Stimulated activated CD8-positive, alpha-beta memory T cell treated with anti-CD3 and anti-CD28 coated beads, Interleukin-4, amount 100 ng/mL, for 24 hours (primary cell): ENCODE data around the gene ITPK1.

Source experiments
- DNase-seq: peaks from one replicate; pipeline ENCODE4 v3.0.0-alpha.2; 2020; ENCODE audit warnings: low read depth

Gene ITPK1

DNA sequence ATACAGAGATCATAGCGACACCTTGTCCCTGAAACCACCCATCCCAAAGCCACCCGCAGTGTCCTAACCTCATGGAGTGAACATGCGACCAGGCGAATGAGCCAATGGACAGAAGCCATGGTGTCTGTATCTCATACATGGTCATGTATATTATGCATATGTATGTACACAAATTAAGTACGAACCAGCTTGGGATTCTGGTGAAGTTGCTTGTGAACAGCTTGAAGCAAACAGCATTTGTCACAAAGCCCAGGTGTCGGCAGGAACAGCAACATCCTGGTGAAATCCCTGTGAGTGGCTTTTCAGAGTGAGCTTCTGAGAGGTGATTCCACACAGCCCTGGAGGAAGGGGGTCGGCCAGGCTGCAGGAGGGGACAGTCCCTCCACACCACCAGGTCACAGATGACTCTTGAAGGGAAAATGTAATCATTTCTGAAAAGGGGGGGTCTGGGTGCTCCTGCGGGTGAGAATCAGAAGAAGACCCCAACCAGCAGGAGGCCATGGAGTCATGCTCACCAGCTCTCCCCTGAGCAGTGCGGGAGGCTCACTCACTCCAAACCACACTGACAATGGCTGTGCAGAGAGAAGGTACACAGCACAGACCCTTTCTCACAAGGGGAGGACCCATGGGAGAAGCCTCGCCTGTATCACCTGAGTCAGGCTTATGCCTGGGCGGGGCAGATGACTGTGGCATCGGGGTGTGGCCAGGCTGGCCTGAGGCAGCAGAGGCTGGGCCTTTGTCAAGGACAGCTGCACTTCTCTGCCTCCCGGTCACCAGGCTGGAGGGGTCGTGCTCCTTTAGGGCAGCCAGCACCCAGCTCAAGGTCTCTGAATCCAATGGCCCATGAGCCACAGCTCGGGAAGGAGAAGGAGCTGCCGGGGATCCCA lies 178.4 kb downstream of the ITPK1 start:
- DNase-seq, result no peak

DNA sequence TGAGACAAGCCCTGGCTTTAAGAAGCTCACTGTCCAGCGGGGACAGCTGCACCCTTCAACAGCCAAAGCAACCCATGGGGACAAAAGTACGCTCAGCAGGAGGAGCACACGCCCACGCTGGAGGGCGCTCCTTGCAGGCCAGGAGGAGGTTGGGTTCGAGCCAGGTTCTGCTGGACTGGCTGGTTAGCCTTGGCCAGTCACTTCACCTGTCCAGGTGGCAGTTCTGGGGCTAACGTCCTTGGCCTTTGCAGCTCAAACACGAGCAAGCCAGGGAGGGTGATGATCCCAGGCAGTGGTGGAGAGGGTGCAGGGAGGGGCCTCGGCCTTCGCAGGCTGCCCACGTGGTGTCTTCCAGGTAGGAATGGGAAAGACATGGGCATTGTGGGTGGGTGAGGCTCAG lies 179.6 kb downstream of the ITPK1 start:
- DNase-seq, result no peak

DNA sequence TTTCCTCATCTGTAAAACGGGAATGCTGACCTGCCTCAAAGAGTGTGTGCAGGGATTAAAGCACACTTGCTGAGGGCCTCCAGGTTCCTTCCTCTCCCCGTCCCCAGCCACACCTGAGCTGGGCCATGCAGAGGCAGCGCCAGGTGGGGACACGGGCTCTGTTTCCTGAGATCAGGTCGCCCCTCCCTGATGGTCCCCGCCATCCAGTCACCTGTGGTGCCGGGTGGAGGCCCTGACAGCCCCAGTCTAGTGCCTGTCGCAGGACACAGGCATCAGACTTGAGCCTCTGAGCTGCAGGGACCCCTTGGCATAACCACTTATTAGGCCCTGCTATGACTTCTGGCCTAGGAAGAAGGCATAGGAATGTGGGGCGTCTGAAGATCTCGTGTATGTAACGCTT lies 180.3 kb downstream of the ITPK1 start:
- DNase-seq, result no peak

DNA sequence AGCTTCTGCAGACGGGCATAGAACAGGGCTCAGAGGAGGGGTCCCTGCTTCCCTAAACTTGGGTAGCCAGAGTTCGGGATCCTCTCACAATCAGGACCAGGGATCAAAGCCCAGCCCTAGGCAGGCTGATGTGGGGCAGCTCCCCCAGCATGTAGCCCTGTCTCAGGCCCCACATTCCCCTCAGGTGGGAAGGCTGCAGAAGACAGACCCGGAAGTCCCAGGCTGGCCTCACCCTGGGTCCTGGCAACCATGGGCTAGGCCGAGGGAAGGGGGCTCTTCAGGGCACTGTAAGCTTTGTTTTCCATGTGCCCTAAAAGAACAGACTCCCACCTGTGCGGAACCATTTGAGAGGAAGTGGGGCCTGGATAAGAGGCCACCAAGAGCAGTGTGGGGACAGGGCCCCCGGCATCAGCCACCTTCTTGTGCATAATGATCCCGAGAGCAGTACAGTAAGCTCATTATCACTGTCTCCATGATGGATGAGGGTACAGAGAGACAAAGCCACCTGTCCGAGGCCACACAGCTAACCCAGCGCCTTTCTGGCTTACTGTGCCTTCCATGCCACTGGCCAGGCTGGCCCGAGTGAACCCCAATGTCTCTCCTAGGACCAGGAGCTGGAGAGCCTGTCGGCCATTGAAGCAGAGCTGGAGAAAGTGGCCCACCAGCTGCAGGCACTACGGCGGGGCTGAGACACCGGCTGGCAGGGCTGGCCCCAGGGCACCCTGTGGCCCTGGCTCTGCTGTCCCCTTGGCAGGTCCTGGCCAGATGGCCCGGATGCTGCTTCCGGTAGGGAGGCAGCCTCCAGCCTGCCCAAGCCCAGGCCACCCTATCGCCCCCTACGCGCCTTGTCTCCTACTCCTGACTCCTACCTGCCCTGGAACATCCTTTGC lies 181.3 kb downstream of the ITPK1 start:
- no peak for DNase-seq

DNA sequence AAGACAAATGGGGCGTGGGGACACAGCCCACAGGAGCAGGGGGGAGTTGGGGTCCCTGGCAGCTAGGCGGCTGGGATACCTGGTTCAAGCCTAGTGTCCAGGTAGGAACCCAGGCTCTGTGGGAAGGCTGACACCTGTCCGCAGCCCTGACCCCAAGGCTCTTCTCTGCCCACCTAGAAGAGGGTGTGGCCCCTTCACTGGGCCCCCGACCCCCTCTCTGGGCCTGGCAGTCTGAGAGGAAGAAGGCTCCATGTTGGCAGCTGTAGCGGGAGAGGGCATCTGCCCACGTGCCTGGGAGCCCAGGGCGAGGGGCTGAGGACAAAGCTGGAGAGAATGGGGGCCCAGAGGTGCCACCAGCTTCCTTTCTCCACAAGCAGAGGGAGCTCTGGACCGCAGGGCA lies 182.2 kb downstream of the ITPK1 start:
- no peak for DNase-seq

DNA sequence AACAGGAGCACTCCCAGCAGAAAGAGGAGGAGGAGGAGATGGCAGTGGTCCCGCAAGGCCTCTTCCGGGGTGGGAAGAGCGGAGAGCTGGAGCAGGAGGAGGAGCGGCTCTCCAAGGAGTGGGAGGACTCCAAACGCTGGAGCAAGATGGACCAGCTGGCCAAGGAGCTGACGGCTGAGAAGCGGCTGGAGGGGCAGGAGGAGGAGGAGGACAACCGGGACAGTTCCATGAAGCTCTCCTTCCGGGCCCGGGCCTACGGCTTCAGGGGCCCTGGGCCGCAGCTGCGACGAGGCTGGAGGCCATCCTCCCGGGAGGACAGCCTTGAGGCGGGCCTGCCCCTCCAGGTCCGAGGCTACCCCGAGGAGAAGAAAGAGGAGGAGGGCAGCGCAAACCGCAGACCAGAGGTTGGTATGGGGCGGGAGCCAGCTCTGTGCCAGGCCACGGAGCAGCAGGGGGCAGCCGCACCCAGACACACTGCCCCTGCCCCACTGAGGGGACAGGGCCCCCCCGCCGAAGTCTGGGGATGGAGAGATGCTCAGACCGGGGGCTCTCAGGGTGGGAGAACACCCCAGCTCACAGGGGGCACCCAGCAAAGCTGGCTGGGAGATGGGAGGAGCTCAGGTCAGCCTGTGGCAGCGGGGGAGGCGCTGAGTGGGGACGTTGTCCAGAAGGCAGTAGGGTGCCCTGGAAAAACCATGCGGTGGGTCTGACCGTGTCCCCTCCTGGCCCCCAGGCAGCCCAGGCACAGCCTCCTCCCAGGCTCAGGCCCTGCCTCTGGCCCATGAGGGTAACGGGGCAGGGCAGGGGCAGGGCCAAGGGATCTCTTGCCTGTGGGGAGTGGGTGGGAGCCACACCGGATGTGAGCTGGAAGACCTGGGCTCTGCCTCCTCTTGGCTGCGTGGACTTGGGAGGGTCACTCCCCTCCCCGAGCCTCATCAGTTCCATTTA lies 183.0 kb downstream of the ITPK1 start:
- DNase-seq, result no peak

DNA sequence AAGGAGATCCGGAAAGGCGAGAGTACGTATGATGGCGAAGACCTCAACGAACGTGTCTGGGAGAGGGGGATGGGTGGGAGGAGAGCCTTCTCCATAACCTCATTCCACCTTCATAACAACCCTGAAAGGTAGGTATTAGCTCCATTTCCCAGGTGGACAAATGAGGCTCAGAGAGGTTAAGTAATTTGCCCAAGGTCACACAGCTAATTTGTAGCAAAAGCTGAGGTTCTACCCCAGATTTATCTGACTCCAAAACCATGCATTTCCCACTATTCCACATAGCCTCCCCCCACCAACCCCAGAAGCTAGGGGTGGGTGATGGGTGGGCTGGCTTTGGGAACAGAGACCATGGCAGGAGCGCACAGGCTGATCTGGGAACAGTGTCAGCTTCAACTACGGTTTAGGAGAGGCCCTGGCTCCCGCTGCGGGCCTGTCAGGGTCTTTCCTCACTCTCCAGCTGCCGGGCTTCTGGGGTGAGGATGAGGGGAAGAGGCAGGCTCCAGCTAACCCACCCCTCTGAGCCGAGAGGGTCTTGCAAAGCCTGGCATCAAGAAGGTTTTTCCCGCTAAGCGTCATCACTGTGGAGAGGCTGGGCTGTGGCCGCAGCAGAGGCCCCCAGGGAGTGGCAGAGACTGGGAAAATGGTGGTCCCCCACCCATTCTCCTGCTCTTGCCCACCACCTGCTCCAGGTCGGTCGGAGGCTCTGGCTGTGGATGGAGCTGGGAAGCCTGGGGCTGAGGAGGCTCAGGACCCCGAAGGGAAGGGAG lies 183.9 kb downstream of the ITPK1 start:
- DNase-seq, result no peak

DNA sequence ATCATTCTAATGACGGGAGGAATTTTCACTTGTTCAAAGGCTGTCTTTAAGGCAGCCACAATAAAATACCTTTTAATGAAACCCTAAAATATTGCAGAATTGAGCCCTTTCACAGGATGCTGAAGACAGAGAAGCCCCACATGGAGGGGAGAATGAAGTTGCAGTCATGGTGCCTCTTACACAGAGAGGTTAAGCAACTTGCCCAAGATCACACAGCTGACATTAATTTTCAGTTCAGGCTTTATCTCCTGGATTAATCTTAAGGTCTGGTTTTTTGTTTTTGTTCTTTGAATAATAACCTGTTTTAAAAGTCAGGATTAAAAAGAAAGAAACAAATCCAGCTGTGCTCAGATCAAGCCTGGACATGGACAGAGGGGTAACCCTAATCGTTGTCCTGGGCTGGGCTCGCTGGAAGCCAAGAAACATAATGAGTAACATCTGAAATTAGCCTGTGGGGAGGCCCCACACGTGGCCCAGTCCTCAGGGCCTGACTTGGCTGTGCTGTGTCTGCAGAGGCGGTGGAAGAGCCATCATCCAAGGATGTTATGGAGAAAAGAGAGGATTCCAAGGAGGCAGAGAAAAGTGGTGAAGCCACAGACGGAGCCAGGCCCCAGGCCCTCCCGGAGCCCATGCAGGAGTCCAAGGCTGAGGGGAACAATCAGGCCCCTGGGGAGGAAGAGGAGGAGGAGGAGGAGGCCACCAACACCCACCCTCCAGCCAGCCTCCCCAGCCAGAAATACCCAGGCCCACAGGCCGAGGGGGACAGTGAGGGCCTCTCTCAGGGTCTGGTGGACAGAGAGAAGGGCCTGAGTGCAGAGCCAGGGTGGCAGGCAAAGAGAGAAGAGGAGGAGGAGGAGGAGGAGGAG lies 184.8 kb downstream of the ITPK1 start:
- DNase-seq, result no peak

DNA sequence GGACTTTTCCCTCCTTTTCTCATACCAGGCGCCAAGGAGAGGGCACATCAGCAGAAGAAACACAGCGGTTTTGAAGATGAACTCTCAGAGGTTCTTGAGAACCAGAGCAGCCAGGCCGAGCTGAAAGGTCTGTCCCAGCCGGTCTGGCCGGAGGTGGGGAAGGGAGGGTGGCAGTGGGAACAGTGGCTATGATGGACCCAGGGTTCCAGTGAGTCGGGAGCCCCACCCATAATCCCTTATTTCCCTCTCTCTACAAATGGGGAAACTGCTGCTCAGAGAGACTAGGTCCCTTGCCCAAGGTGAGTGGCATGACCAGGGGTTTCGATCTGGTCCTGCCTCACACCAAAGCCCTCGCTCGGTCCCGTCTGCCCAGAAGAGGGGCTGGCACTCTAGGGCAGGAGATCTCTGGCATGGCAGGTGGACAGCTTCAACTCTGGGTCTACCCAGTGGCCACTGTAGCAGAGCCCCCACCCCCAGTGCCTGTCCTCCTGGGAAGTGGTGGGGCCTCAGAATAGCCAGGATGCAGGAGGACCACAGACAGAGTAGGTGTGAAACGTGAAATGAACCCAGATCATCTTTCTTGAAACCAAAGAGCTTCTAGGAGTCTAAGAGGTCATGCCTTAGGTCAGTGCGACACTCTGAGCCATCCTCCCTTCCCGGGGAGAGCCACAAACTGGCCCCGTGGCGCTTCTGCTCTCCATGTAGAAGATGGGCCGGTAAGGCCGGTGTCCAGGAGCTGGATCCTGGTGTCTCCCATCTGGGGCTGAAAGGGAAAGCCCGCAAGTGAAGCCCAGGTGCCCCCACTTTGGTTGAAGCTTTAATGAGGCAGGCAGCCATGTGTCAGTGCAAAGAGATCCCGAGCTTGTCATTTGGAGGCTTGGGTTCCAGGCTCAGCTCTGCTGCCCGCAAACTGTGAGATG lies 185.8 kb downstream of the ITPK1 start:
- no peak for DNase-seq

DNA sequence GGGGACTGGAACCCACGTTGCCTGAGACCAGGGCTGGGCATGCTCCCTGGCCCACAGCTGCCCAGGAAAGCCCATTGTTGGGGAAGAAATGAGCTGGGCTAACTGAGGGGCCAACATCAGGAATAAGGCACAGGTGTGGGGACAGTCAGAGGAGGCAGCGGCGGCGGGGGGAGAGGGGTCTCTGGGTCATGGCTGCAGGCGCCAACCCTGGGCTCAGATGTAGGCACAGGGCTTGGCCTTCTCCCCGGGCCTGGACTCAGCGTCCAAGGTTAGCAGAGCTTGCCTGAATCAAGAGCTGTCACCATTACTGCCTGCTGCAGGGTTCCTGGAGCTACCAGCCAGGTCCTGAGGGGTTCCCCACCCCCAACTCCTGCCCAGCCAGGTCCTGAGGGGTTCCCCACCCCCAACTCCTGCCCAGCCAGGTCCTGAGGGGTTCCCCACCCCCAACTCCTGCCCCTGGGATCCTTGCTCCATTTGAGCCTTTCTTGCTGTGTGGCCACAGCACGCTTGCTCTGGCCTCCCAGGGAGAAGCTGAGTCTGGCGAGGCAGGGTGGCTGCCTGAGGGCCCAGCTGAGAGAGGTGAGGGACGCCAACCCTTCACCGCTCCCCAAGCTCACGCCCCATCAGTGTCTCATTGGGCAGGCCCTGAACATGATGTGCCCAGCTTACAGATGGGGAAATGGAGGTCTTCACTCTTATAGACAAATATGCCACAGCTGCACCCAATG lies 186.6 kb downstream of the ITPK1 start:
- DNase-seq, result no peak

DNA sequence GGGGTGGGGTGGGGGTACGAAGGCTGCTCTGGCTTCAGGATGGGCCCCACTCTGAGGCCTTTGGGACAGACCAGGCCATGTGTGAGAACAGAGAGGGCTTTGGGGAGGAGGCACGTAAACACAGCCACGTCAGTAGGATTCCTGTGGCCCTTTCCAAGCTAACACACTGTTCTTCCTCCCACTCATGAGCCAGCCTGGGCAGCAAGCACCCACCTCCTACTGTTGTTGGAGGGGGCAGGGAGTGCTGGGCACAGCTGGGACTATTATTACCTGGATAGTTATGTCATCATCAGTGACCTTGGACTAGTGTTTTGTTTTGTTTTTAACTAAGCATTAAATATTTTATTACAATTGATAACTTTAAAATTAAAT lies 187.5 kb downstream of the ITPK1 start:
- DNase-seq, result no peak

DNA sequence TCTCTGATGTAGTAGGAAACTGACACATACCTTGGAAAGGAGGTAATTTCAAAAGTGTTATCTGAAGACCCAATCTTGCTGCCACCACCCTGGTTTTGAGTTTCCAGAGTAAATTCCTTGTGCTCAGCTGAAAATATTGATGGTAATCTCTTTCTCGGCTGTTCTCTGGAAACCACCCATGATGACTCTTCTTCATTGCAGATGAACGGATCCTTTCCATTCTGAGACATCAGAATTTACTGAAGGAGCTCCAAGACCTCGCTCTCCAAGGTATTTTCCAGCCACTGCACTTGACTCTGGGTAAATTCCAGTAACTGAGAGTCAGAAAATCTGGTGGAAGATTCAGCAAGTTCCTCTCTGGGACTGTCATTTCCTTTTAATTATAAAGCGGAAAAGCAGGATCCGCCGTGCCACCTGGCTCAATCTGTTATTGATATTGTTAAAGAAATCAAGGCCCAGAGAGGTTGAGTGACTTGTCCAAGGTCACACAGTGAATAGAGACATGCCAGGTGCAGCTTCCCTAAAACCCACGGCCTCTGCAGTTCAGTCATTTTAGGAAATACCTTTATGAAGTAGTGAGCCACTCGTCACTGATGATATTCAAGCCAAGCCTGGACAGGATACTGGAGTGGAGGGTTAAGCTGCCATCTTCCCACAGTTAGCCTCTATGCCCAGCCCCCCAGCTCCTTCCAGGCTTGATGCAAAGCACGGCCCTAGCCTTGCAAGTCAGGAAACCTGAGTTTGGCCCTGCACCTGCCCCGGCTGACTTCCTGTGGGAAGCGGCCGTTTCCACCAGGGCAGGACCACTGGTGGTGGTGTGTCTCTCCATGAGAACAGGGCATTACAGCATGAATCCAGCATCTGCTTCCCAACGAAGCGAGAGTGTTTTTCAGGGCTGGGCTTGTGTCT lies 188.1 kb downstream of the ITPK1 start:
- DNase-seq, result no peak

DNA sequence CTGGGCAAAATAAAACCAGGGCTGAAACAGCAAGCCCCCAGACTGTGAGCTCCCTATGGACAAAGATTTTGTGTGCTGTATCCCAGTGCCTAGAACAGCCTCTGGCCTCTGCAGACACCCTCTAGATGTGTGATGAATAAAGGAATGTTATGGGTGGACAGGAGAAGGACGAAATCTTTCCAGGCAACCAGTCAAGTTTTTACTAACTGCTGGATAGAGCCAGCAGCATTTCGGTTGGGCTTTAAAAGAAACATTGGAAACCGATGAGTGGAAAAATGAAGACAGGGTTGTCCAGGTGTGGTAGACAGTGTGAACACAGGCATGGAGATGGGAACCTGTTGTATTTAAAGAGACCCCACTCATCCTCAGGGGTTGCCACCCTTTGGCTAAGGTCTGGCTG lies 188.8 kb downstream of the ITPK1 start:
- no peak for DNase-seq

DNA sequence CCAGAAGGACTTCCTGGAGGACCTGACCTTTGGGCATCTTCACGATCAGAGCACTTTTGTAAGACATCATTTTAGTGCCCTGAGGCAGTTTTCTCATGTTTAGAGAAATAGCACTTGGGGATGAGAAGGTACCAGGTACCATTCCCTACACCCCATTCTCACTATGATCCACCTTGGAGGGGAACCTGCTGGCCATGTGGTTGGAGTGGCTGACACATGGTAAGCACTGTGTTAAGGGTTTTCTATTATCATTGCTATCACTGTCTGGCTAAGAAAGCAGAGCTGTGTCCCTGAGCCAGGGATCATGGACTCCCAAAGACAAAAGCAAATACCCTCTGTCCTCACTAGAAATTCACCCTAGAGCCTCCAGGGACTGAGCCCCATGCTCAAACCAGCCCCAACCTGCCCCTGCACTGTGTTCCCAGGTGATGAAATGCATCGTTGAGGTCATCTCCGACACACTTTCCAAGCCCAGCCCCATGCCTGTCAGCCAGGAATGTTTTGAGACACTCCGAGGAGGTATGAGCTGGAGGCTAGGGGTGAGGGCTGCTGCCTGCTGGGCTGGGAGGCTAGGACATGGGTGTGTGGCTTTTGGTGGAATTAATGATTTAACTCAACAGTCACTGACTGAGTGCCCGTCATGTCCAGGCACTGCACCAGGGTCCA lies 189.4 kb downstream of the ITPK1 start:
- DNase-seq, result no peak

DNA sequence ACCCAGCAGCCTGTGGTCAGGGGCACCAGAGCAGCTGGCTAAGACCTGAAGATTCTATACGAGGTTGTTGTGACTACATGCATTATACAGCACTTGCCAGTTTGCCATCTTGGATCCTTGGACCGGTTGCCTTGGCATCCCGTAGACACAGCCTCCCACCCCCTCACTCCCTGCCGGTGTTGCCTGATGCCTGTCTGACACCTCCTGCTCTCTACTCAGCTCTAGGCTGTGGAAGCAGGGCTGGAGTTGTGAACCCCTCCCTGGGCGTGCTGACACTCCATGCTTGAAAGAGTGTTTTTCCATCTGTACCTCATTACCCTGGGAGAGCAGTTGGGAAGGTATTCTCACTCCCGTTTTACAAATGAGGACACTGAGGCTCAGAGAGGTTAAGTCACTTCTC lies 190.3 kb downstream of the ITPK1 start:
- DNase-seq, result no peak

DNA sequence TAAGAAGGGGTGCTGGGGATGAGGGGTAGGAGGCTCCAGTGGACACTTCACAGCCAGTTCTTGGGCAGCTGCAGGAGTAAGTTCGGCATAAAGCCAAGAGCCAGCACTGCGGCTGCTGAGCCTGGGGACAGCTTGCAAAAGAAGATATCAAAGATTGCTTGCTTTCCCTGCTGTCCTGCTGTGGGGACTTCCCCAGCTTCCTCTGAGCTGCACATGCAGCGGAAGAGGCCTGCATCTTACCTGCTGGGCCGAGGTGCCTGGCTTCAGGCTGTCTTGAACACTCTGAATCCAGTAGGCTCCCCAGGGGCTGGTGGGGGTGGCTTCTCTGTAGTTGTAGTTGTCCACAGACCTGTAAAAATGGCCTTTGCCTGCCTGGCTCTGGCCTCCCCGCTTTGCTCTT lies 191.5 kb downstream of the ITPK1 start:
- no peak for DNase-seq

DNA sequence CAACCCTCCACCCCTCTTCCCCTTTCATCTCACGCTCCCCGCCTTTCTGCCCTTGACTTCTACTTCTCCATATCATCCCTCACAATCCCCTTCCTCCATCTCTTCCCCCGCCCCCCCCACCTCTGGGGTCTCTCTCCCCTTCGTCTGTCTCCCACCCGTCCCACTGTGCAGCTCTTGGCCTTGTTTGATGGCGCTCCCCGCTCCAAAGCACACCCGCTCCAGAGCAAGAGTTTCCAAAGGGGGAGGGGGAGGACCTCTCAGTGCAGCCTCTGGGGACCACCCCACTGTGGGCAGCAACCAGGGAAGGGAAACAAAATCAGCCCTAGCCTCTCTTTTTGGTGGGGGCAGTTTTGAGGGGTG lies 192.0 kb downstream of the ITPK1 start:
- no peak for DNase-seq
